RWPE1 (cell line): ENCODE results near the gene GPX2.

Experiments
- CTCF ChIA-PET: fragments of 350-600 bp; sonication (Branson Sonifier 250); formaldehyde crosslinking; extraction: SDS; loops from one replicate; lab custom pipeline; 2021; lab: Yijun Ruan, JAX
- POLR2A ChIA-PET: fragments of 400-600 bp; formaldehyde crosslinking; extraction: SDS; loops from one replicate; lab custom pipeline; 2020; ENCODE audit warnings: antibody characterized with exemption; ENCODE audit not compliant: low non-redundant PET; lab: Yijun Ruan, JAX
- DNase-seq: peaks from one replicate; pipeline ENCODE4 v3.0.0; 2012; ENCODE audit warnings: low spot score
- H3K27ac ChIP-seq: fragments of 450-650 bp; 2 replicates; pipeline ENCODE4 v1.5.1; 2017
- TF ChIP-seq, protein P1 (sequence below): fragments of 450-650 bp; conservative IDR thresholded peaks from 2 replicates; pipeline ENCODE4 v1.5.1; 2017; ENCODE audit warnings: low read depth, mild to moderate bottlenecking

GPX2 gene

DNA sequence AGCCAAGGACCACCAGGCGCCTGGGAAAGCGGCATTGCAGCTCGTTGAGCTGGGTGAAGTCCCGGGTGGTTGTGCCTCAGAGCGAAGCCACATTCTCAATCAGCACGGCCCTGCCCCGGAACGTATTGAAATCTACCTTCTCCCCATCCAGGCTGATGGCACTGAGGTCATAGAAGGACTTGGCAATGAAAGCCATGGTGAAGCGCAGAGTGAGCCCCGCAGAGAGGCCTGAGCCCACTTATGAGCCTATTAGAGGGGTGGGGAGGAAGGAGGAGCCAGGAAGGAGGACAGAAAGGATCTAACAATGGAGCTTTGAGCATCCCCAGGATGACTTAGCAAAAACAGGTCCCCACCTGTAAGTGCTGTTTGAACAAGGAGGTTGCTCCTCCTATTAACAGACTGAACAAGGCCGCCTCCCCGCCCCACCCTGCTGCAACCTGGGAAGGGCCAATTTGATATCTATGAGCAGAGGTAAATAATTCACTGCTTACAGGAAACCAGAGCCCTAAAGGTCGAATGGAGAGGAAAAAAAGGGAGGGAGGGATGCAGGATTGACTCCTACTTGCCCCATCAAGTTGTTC is at the start of gene GPX2:
GPX2 (minus strand) TSS at position 215 of the 581 bp plus-strand sequence; CDS start at position 196, 19 bp downstream.
- TF ChIP-seq, protein P1, sequence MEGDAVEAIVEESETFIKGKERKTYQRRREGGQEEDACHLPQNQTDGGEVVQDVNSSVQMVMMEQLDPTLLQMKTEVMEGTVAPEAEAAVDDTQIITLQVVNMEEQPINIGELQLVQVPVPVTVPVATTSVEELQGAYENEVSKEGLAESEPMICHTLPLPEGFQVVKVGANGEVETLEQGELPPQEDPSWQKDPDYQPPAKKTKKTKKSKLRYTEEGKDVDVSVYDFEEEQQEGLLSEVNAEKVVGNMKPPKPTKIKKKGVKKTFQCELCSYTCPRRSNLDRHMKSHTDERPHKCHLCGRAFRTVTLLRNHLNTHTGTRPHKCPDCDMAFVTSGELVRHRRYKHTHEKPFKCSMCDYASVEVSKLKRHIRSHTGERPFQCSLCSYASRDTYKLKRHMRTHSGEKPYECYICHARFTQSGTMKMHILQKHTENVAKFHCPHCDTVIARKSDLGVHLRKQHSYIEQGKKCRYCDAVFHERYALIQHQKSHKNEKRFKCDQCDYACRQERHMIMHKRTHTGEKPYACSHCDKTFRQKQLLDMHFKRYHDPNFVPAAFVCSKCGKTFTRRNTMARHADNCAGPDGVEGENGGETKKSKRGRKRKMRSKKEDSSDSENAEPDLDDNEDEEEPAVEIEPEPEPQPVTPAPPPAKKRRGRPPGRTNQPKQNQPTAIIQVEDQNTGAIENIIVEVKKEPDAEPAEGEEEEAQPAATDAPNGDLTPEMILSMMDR = no peak
- ChIA-PET POLR2A (interaction anchor here (0.5 kb wide), 1 partner anchor 17 kb away, joined by 4 read pairs; no protein-coding TSS in a partner anchor), CTCF (interaction anchor here (0.6 to 0.8 kb wide), 2 partner anchors 77 to 400 kb away, joined by 3 read pairs; no protein-coding TSS in a partner anchor)
- peak; percentile 53 for DNase-seq
- H3K27ac ChIP-seq = peak within 1 kb of the TSS; percentile 60

DNA sequence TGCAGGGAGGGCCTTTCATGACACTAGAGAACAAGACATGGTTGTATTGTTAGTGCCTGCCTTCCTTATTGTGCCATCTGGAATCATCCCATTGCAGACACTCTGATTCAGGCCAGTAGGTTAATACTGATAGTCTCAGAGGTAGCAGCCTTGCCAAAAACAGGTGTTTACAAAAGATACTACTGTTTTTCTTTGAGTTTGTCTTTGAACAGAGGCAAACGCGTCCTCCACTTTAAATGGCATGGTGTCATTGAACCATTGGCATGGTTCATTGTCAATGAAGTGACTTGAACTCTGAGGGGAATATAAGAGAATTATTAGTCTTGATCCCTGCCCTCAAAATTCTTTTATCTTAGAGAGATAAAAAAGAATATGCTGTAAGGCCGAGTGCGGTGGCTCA is 48.4 kb upstream of the GPX2 start:
- DNase-seq = no peak
- POLR2A ChIA-PET = no interaction called here
- TF ChIP-seq, protein P1 = no peak
- CTCF ChIA-PET = no interaction called here
- no peak overlapping the region for H3K27ac ChIP-seq

DNA sequence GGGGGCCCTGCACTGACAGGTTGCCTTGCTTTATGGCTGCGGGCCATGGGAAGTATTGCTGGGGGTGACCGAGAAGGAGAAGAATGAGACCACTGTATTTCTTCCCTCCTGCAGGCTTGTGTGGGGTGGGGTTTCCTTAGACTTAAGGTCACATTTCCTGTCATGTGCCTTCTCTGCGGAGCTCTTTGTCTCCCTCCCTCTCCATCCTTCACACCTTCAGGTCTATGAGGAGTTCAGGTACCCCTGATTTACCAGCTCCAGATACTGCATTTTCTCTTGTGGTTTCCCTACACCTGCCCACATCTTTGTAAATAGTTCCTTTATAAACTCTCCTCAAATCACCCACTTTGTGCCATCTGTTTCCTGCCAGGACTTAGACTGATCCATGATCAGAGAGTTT is 47.8 kb upstream of the GPX2 start:
- DNase-seq = no peak
- ChIA-PET POLR2A (no interaction called here), CTCF (no interaction called here)
- TF ChIP-seq, protein P1 = no peak
- H3K27ac ChIP-seq = no peak overlapping the region

DNA sequence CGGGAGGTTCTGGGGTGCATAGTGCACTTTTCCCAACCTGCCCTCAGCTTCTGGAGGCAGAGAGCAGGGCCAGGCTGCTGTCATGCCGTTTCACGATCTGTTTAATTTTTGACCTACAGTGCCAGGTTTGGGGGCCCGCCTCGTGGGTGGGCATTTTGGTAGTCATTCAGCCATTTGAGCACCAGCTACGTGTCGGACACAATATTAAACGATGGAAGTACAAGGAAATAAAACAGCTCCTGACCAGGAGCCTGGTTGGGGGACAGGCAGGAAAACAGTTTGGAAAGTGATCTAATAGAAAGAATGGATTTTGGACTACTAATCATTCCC is 44.9 kb upstream of the GPX2 start:
- CTCF ChIA-PET = interaction anchor here (0.6 to 1.5 kb wide), 3 partner anchors 18 to 91 kb away, joined by 3 to 8 read pairs (median 4); no protein-coding TSS in a partner anchor
- H3K27ac ChIP-seq = peak overlapping the region; percentile 84
- TF ChIP-seq, protein P1 = no peak
- DNase-seq = peak; percentile 50
- POLR2A ChIA-PET = interaction anchor here (0.7 kb wide), 1 partner anchor 272 kb away, joined by 3 read pairs; no protein-coding TSS in a partner anchor

DNA sequence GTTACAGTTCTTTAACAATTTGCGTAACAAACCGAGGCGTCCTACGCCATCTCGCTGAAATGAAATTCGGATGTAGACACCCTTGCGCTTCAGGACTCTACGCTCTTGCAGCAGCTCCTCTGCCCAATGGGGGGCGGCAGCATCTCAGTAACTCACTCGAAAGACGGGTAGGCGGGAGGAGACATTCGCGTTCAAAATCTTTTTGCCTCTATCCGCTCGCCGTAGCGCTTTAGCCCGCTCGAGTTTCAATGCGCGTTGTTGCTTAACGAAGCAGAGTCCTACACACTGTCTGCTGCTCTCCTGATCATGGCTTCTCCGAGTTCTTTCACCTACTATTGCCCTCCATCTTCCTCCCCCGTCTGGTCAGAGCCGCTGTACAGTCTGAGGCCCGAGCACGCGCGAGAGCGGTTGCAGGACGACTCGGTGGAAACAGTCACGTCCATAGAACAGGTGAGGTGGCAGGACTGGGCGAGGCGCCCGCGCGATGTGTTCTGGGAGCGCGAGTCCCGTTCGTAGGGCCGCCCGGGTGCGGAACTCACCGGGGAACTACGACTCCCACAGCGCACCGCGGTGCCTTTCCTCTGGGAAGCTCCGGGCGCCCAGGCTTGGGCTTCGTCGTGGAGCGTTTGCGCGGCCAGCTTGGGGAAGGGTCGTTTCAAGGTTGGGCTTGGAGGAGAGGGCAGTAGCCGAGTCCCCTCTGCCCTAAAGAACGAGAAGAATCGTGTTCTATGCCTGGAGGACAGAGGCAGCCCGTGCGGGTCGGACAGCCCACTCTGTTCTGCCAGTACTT is 44.3 kb upstream of the GPX2 start, which contains the start of gene FNTB:
FNTB (plus strand) TSS at position 248 of the 790 bp plus-strand sequence; CDS start at position 307, 59 bp downstream.
- TF ChIP-seq, protein P1 = peak; percentile 90
- DNase-seq = peak; percentile 97
- POLR2A ChIA-PET = interaction anchor here (0.5 to 0.6 kb wide), 2 partner anchors 114 to 425 kb away, joined by 4 to 5 read pairs; no protein-coding TSS in a partner anchor
- CTCF ChIA-PET = interaction anchor here (0.6 to 1.5 kb wide), 12 partner anchors 8 to 600 kb away, joined by 3 to 8 read pairs (median 3); no protein-coding TSS in a partner anchor
- H3K27ac ChIP-seq = peak within 1 kb of the TSS; percentile 84
